Activated CD4-positive, alpha-beta T cell treated with anti-CD3 and anti-CD28 coated beads for 24 hours (primary cell): Measurements from ENCODE around the gene CROT.
"Not testable (repeated sequence)": the region's sequence is repeated elsewhere in the genome, so short reads cannot be mapped to it uniquely, and the experiment has no call there.

Source experiments
- DNase-seq, 2 donors: peaks; one replicate each; pipeline ENCODE4 v3.0.0-alpha.2; 2020; ENCODE audit warnings: low read depth in 2 of 2

CROT gene, protein sequence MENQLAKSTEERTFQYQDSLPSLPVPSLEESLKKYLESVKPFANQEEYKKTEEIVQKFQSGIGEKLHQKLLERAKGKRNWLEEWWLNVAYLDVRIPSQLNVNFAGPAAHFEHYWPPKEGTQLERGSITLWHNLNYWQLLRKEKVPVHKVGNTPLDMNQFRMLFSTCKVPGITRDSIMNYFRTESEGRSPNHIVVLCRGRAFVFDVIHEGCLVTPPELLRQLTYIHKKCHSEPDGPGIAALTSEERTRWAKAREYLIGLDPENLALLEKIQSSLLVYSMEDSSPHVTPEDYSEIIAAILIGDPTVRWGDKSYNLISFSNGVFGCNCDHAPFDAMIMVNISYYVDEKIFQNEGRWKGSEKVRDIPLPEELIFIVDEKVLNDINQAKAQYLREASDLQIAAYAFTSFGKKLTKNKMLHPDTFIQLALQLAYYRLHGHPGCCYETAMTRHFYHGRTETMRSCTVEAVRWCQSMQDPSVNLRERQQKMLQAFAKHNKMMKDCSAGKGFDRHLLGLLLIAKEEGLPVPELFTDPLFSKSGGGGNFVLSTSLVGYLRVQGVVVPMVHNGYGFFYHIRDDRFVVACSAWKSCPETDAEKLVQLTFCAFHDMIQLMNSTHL

DNA sequence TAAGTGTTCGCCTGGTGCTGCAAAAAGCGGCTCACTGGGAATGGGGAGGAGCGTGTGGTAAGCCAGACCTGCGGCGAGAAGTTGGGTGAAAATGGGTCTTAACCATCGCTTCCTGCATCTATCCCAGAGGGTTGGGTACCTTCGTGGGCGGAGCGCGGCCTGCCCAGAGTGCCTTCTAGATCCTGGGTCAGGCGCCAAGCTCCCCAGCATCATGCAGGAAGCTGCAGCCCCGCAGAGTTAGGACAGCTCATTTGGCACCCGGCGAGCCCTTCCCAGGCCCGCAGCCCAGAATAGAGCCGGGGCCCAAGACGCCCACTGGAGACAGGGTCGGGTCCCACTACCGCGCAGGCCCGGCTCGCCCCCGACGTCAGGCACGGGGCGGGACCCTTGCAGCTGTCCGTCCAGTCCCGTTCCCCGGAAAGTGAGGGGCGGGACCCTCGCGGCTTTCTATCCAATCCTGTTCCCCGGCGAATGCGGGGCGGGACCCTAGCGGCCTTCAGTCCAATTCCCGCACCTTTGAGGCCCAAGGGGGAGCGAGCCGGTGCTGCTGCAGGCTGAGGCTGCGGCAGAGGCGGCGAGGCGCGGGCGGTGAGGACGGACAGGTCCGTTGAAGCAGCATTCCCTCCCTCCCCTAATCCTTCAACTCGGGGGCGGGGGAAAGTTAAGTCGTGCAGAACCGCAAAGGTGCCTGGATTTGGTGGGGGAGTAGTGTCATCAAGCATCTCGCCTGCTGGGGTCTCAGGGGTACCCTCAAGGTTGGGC is at the start of gene CROT:
CROT (plus strand) TSS at position 499 of the 762 bp plus-strand sequence. CDS start 3,405 bp downstream, outside the sequence.
- peak; percentile 90 to 93 for DNase-seq

DNA sequence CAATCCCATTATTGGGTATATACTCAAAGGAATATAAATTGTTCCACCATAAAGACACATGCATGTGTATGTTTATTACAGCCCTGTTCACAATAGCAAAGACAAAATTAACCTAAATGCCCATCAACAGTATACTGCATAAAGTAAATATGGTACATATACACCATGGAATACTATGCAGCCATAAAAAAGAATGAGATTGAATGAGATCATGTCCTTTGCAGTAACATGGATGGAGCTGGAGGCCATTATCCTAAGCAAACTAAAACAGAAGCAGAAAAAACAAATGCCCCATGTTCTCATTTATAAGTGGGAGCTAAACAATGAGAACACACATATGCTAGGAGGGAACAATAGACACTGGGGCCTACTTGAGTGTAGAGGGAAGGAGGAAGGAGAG is 44.7 kb upstream of the CROT start:
- no peak for DNase-seq

DNA sequence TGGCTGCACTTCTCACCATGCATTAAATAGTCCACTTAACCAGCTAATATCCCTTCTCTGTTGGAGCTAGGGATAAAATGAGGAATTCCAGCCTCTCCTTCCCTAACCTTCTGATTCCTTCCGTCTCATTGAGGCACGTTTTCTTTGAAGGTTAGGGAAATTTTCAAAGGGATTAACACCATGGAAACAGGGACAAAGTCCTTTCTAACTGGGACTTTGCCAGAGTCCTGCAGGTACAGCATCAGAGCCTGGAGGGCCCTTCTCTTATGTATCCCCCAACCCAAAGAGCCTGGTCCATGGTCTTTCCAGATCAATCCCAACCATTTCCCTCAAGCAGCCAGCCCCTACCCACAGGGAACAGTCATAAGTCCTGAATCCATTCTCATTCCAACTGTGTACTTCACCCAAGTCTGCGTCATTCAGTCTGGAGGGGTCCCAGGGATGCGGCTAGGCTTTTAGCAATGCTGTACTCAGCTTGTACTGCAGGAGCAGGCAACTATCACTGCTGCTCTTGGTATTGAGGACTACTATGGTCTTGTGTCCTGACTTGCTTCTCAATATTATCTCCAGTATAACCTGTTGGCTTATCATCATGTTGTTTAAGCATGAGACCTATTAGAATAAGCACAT is 34.6 kb upstream of the CROT start:
- DNase-seq = no peak

DNA sequence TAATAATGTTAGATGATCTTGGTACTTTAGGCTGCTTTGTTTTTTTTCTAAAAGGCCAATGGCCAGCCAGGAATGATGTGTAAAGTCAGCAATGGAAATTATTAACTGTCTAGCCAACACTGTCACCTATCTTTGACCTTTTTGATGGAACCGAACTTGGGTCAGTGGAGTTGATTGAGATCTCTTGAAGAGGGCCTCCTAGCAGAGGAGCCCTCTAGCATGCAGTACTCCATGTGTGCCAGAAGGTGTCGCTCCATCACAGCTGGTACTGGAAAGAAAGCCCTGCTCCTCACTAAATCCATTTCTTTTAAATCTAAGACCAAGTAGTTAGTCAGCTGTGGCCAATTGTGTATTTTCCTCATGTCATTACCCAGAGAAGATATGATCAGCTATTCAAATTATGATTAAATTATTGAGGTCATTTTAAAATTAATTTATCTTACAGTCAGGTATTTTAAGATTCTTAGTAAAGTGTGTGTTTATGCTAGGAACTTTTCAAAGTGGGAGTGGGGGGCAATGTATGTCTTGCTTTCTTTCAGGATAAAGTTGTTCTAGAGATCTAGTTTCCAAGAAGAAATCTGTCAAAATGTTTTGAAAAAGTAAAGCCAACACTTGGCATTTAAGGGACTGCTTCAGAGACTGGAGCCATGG is 33.1 kb upstream of the CROT start:
- DNase-seq = peak; percentile 26 to 53

DNA sequence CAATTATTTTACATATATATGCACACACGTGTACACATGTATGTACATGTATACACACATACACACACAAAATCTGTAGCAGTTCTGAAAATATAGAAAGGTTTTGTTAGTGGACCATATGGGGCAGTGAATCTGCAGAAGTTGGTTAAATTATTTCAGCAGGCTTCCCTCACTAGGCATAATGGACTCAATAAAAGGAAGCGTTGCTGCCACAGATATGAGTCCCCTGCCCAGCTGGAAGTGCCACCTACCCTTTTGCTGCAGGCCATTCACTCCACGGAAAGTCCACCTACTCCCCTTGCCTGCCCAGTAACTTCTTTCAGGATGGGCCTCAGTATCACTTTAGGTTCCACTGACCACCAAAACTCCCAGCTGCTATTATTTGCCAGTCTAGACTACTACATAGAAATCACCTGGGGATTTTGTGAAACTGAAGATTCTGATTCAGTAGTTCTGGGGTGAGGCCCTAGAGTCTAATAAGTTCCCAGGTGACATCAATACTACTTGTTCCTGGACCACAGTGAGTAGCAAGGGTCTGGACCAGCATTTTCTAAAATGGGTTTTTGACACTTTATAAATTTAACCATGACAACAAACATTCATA is 29.3 kb upstream of the CROT start:
- DNase-seq = no peak

DNA sequence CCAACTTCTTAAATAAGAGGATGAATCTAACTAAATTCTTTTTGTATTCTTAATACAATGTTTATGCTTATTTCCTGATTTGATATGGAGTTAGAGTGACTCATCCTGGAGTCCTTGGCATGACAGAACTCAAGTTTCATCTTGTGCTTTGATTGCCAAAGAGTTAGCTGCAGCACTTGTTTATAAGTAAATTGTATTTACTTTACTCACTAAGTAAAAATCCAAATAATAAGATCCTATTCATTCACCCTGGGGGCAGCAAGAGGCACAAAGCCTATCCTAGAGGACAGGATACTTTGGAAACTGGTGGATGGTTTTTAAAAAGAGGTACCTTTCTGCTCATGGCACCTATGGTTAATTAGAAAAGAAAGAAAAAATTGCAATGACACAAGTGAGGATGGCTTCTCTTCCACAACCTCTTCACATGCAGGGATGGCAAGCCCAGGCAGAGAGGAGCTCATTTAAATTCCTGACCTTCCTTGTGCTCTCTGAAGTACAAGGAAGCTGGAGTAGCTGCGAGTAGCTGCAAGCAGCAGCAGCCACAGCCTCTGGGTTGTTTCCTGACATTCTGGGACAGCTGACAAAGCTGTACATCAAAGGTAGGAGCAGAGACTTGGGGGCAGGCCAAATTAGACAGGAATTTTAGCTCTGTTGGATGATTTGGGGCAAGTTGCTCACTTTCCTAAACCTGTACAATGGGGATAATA is 28.5 kb upstream of the CROT start:
- no peak for DNase-seq

DNA sequence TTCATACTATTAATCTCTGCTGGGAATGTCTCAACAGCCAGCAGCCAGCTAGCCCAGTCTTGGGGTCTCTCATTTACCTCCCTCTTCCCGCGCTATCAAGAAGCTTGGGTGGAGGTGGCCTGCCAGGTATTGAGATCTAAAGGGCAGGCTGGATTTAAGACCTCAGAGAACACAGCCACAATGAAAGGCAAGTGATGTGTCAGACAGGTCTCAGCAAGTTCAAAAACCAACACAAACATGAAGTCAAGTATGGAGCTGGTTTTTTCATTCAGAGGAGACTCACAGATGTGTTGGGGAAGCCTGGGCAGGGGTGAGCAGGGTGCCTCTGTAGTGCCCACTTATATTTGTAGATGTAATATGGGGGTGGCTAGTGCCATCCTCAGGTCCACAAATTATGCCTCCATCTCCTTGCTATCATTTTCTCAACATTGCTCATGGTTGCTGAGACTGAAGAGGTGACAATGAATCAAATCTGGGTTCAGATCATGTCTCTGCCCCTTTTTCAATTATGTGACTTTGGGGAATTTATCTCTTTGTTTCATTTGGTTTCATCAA is 27.7 kb upstream of the CROT start:
- no peak for DNase-seq

DNA sequence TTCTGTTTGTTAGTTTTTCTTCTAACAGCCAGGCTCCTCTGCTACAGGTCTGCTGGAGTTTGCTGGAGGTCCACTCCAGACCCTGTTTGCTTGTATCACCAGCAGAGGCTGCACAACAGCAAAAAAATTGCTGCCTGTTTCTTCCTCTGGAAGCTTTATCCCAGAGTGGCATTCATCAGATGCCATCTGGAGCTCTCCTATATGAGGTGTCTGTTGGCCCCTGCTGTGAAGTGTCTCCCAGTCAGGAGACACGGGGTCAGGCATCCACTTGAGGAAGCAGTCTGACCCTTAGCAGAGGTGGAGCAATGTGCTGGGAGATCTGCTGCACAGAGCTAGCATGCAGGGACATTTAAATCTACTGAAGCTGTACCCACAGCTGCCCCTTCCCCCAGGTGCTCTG is 26.7 kb upstream of the CROT start:
- no peak for DNase-seq

DNA sequence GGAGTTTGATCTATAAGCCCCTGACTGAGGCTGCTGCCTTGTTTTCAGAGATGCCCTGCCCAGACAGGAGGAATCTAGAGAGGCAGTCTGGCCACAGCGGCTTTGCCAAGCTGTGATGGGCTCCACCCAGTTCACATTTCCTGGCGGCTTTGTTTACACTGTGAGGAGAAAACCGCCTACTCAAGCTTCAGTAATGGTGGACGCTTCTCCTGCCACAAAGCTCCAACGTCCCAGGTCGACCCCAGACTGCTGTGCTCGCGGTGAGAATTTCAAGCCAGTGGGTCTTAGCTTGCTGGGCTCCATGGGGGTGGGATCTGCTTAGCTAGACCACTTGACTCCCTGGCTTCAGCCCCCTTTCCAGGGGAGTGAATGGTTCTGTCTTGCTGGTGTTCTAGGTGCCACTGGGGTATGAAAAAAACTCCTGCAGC is 26.3 kb upstream of the CROT start:
- DNase-seq = not testable (repeated sequence)

DNA sequence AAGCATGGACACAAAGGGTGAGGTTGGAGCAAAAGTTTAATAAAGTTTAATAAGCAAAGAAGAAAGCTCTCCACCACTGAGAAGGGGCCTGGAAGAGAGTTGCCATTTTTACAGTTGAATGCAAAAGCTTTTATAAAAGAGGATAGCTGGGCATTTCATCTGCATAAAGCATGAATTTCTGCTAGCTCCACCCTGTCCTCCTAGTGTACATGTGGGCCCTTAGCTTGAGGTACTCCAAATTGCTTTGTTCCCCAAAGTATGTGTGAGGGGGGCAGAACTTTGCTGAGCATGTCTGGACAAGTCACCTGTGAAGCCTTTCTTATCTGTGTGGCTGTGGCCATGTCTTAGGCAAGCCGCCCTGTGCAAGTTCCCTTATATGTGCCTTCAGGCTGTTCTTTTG is 22.6 kb upstream of the CROT start:
- DNase-seq = no peak

DNA sequence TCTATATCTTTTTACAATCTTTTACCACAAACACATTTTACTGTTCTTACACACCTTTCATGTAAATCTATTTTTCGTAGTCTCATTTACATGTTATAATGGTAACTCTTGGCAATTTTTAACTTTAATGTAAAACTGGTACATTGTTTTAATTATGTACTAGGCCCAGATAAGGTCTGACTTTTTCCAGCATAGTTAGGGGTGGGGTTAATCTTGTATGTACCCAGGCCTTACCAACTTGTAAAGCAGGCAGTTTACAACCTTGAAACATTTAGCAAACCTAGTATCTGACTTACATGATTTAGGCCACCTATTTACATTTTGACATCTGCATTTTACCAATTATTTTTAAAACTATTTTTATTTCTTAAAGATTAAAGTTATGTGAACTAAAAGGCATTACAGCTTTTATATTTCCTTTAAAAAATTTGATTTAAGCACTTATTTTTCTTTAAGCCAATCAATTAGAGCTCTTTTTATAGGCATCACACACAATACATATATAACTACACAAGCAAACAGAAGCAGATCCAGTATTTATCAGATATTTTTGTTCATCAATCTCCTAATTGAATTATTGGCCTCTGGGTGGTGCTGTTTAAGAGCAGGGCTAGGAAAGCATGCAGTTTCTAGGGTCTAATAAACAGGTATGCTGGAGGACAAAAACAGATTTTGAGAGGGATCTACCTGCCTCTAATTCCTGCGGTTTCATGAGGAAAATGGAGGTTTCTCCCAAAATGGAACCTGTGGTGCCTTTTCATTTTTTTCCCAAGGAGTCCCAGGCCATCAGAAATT is 19.7 kb upstream of the CROT start:
- DNase-seq = no peak

DNA sequence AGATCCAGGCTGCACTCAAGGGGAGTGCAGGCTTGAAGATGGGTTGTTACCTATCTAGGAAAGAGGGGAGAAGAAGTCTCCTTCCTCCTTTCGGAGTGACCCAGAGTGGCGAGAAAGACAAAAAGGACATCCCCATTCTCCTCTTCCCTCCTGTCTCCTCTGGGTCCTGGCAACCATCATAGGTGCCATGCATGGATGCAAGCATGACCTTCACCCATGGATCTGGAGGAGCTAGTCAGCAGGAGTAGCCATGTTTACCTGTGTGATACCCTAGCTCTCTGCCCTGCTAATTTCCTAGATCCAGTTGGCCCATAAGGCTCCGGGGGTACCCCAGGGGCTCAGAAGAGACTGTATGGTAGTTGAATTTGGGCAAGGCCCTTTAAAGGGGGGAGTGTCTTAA is 17.2 kb upstream of the CROT start:
- no peak for DNase-seq

DNA sequence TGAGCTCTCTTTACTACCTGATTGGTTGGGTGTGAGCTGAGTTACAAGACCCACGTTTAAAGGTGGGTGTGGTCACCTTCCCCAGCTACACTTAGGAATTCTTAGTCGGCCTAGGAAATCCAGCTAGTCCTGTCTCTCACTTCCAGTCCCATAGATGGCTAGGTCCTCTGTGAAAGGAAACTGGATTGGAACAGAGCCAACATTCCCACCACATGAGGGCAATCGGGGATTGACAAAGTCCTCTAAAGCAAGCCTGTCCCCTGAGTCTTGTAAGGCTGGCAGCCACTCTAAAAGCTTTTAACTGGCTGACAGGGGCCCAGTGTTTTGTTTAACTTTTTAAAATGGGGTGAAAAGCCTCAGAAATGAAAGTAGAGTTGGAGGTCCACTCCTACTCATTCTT is 15.1 kb upstream of the CROT start:
- no peak for DNase-seq

DNA sequence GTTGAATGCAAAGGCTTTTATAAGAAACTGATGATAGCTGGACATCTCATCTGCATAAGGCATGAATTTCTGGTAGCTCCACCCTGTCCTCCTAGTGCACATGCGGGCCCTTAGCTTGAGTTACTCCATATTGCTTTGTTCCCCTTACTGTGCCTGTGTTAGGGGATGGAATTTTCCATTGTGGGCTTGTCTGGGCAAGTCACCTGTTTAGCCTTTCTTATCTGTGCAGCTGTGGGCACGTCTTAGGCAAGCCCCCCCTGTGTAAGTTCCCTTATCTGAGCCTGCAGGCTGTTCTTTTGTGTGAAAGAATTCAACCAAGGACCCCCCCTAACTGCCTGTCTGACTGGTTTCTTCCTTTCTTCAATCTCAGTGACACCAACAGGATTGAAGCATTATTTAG is 14.5 kb upstream of the CROT start:
- DNase-seq = no peak

DNA sequence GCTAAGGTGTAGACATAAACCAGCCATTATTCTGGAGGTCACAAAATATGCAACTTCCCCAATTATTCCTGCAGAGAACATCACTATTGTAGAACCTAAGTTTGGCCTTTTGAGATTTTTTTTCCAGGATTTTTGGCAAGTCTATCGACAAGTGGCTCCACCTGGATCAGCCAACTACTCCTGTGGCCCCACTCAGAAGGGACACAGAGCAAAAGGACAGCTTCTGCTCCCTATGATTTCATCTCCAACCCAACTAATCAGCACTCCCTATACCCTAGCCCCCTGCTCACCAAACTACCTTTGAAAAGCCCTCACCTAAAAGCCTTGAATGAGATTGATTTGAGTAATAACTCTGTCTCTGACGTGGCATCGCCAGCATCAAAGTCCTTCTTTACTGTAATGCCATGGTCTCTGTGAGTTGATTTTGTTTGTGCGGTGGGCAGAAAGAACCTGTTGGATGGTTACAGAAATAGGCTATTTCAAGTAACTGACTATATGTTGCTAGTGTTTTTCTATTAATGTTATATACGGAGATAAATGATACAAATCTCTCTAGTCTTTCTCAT is 13.7 kb upstream of the CROT start:
- no peak for DNase-seq

DNA sequence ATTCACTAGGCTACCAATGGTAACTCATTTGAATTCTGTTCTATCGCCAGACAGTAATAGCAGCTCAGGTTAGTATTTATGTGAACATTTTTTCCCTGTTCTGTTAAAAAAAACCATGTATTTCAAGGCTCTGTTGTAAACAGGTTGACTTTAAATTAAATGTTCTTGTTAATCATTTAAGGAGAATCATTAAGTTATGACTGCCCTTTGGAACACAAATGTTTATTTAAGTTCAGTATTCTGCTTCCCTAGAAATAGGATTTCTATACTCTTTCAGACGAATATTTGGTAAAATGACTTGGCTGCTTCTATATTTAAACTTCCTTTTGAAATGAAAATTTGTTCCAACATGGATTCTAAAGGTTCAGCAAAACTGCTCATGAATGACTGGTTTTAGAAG is 13.1 kb upstream of the CROT start:
- DNase-seq = no peak

DNA sequence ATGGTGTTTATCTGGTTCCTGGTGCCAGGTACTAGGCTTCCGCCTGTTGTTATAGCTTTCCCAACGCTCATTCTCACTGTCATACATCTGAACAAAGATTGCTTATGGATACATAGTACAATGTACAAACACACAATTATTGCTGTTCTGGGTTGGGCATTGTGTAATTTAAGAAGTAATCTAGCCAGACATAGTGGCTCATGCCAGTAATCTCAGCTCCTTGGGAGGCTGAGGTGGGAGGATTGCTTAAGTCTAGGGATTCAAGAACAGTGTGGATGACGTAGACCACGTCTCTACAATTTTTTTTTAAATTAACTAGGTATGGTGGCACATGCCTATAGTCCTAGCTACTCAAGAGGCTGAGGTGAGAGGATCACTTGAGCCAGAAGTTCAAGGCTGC is 9.3 kb upstream of the CROT start:
- no peak for DNase-seq

DNA sequence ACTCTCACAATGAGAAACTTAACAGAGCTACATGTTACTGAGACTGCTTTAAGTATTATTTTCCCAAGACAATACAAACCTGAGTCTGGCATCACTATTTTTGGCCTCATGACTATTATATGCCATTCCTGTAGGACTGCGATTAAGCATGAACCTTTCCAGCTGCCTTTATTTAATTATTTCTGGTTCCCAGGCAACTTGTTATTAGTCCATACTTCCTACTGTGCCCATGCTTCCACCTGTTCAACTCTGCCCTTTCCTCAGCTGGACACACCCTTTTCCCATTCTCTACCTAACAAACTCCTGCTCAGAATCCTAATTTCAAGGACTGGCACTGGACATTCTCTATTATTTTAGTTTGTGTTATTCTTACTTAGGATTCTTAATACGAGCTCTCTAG is 8.1 kb upstream of the CROT start:
- DNase-seq = no peak

DNA sequence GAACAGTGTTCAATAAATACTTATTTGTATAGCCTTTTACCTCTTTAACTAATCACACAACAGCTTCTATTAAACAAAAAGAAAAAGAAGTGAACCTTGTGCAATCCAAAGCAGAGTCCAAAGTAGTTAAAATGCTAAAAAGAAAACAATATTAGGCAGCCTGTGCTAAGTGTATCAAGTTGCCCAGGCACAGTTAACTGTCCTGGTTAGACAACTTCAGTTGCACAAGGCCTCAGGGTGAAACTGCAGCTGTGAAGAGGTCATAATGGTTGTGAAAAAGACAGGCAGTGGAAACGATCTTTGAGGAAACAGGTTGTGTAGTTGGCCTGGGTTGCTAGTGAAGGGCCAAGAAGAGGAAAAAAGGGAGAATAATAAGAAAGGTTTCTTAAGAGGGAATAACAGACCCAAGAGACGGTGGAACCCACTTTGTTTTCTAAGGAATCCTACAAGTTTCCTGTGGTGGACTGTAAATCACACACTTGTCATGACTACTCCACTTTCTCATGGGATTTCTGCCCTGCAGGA is 6.0 kb upstream of the CROT start:
- no peak for DNase-seq
